ENCODE data around the gene MFAP1.
"Not testable (repeated sequence)": the region's sequence is repeated elsewhere in the genome, so short reads cannot be mapped to it uniquely, and the experiment has no call there.

MFAP1 gene

GRCh38 chr15:43826029-43826507 is 1.6 kb upstream of the MFAP1 start:
- peak overlapping the region; percentile 35 for H3K27ac ChIP-seq
- no peak for DNase-seq (ENCODE audit: low read depth, low spot score)

- not testable (repeated sequence) for H3K27ac ChIP-seq; DNase-seq (ENCODE audit: low read depth, low spot score)
Measured at GRCh38 chr15:43825305-43825704, 815 bp upstream of the MFAP1 start.

GRCh38 chr15:43821505-43821904 is 3.0 kb downstream of the MFAP1 start:
- H3K27ac ChIP-seq = no peak overlapping the region
- DNase-seq (ENCODE audit: low read depth, low spot score) = no peak

GRCh38 chr15:43815064-43815463 is 9.4 kb downstream of the MFAP1 start:
- H3K27ac ChIP-seq; DNase-seq (ENCODE audit: low read depth, low spot score): not testable (repeated sequence)

GRCh38 chr15:43808960-43809678 is 15.4 kb downstream of the MFAP1 start:
- no peak overlapping the region for H3K27ac ChIP-seq
- no peak for DNase-seq (ENCODE audit: low read depth, low spot score)

- no peak for DNase-seq (ENCODE audit: low read depth, low spot score)
- H3K27ac ChIP-seq = no peak overlapping the region
Measured at GRCh38 chr15:43808435-43808950, 16.0 kb downstream of the MFAP1 start.

- not testable (repeated sequence) for DNase-seq (ENCODE audit: low read depth, low spot score); H3K27ac ChIP-seq
Measured at GRCh38 chr15:43802676-43803075, 21.8 kb downstream of the MFAP1 start.

GRCh38 chr15:43800286-43801141 is 24.0 kb downstream of the MFAP1 start, which contains the start of gene HYPK:
Gene HYPK, plus strand, starts transcription at chr15:43800599. Its CDS starts 24 bp downstream, at chr15:43800623.
- DNase-seq (ENCODE audit: low read depth, low spot score) = no peak
- H3K27ac ChIP-seq = peak within 1 kb of the TSS; percentile 89

- DNase-seq (ENCODE audit: low read depth, low spot score) = no peak
- H3K27ac ChIP-seq = peak within 1 kb of the TSS; percentile 89
Measured at GRCh38 chr15:43799945-43800285, 24.6 kb downstream of the MFAP1 start, which contains the start of gene SERINC4. Gene SERINC4, minus strand, starts transcription at chr15:43800220. Its CDS starts 234 bp downstream, at chr15:43799986.

- no peak for DNase-seq (ENCODE audit: low read depth, low spot score)
- peak overlapping the region; percentile 89 for H3K27ac ChIP-seq
Measured at GRCh38 chr15:43799209-43799944, 25.1 kb downstream of the MFAP1 start.

- no peak for DNase-seq (ENCODE audit: low read depth, low spot score)
- no peak overlapping the region for H3K27ac ChIP-seq
Measured at GRCh38 chr15:43796566-43796965, 27.9 kb downstream of the MFAP1 start.

GRCh38 chr15:43795997-43796396 is 28.5 kb downstream of the MFAP1 start:
- no peak for DNase-seq (ENCODE audit: low read depth, low spot score)
- no peak overlapping the region for H3K27ac ChIP-seq

- no peak overlapping the region for H3K27ac ChIP-seq
- DNase-seq (ENCODE audit: low read depth, low spot score) = no peak
Measured at GRCh38 chr15:43795197-43795596, 29.3 kb downstream of the MFAP1 start.

- no peak overlapping the region for H3K27ac ChIP-seq
- no peak for DNase-seq (ENCODE audit: low read depth, low spot score)
Measured at GRCh38 chr15:43794269-43795037, 30.0 kb downstream of the MFAP1 start.

GRCh38 chr15:43793647-43794046 is 30.8 kb downstream of the MFAP1 start:
- no peak for DNase-seq (ENCODE audit: low read depth, low spot score)
- peak overlapping the region; percentile 70 for H3K27ac ChIP-seq

GRCh38 chr15:43792761-43793476 is 31.6 kb downstream of the MFAP1 start:
- DNase-seq (ENCODE audit: low read depth, low spot score) = no peak
- peak overlapping the region; percentile 70 for H3K27ac ChIP-seq

- H3K27ac ChIP-seq = peak within 1 kb of the TSS; percentile 70
- DNase-seq (ENCODE audit: low read depth, low spot score) = peak; percentile 95
Measured at GRCh38 chr15:43791993-43792760, 32.3 kb downstream of the MFAP1 start, which contains the start of gene SERF2. Gene SERF2, plus strand, starts transcription at chr15:43792320. Its CDS starts 57 bp downstream, at chr15:43792377.

GRCh38 chr15:43789409-43789808 is 35.1 kb downstream of the MFAP1 start:
- H3K27ac ChIP-seq = no peak overlapping the region
- DNase-seq (ENCODE audit: low read depth, low spot score) = no peak

All from epithelial cell of prostate (primary cell).